Right lung (tissue), 5 donors: ENCODE measurements around the gene UBR2. TPM values are rescaled to one million over a fixed set of nuclear protein-coding genes. Genes with fewer than 3 reads are reported as not detected.
"Not testable (repeated sequence)": the region's sequence is repeated elsewhere in the genome, so short reads cannot be mapped to it uniquely, and the experiment has no call there.

Source experiments
- DNase-seq, 2 donors: peaks; one replicate each; pipeline ENCODE4 v3.0.0-alpha.2; 2013
- polyA plus RNA-seq, 5 donors: library from polyadenylated mRNA; unstranded; fragments of 120-200 nt; gene quantifications; one replicate each; pipeline versions ENCODE4 v1.2.1 to v1.2.3, GENCODE V29; 2013; ENCODE audit warnings: inconsistent platforms in 1 of 5, low replicate concordance in 1 of 5; ENCODE audit not compliant: insufficient read length in 5 of 5, insufficient read depth in 1 of 5

The UBR2 gene
- polyA plus RNA-seq, 5 donors = 20.9 to 34.6 (median 31.0) TPM

DNA sequence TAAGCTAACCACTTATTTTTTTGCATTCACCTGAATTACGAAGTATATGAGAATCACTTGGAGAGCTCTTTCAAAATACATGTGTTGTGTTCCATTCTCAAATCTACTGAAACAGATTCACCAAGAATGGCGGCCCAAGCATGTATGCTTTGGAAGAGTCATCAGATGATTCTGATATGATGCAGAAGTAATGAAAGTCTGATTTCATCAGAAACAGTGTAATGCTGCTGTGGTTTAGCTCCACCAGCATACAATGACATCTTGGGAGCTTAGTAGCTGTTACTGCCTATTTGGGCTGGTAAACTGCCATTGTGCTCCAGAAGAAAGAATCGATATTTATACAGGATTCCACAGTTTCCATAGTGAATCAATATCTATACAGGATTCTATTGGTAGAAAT is 52.9 kb downstream of the UBR2 start:
- DNase-seq = no peak

GRCh38 chr6:42618105-42618504 is 54.3 kb downstream of the UBR2 start:
- DNase-seq = no peak

- DNase-seq = no peak
These were observed 54.9 kb downstream of the UBR2 start for GRCh38 chr6:42618686-42619085.

DNA sequence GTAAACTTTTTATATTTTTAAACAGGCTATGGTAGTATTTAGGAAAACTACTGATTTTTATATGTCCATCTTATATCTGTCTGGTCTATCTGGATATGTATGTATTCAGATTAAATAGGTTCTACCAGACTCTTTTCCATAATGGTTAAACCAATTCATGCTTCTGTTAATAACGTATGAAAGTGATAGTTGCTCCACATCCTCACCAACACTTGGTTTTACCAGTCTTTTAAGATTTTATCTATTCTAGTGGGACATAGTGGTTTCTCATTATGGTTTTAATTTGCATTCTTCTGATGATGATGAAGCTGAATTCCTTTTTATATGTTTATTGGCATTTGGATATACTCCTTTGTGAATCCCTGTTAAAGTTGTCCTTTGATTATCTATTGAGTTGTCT is 56.1 kb downstream of the UBR2 start:
- no peak for DNase-seq

DNA sequence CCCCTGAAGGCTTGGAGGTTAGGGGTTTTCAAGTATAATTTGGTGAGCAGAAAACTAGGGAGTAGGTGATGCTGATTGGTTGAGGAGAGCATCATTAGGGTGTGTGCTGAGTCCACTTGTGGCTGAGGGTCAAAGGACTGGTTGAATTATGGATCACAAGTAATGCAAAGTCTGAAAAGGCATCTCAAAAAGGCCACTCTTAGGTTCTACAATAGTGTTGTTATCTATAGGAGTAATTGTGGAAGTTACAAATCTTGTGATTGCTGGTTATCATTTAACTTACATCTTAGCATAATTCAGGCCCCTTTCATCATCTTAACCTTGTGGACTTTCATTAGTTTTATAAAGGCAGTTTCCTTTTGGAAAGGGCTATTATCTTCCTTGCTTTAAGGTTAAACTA is 60.8 kb downstream of the UBR2 start:
- DNase-seq = no peak

DNA sequence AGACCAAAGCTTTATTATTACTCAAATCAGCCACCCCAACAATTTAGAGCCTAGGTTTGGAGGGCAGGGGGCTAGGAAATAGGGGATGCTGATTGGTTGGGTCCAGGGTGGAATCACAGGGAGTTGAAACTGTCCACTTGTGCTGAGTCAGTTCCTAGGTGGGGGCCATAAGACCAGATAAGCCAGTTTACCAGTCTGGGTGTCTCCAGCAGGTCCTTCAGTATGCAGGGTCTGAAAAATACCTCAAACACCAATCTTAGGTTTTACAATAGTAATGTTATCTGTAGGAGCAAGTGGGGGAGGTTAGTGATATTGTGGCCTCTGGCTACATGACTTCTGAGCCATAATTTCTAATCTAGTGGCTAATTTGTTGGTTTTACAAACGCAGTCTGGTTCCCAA is 63.2 kb downstream of the UBR2 start:
- DNase-seq = no peak

- DNase-seq = no peak
These were observed 63.8 kb downstream of the UBR2 start for GRCh38 chr6:42627674-42628073.

DNA sequence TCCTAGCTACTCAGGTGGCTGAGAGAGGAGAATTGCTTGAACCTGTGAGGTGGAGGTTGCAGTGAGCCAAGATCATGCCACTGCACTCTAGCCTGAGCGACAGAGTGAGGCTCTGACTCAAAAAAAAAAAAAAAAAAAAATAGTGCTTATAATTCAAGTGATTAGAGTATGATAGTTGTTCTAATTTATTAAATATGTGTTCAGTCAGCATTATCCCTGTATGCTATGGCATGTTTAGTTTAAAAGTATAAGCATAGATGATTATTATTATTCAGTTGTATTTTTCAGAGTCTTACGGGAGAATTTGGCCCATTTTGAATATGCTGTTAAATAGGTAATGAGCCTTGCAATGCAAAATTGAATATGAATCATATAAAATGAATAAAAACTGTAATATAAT is 64.8 kb downstream of the UBR2 start:
- no peak for DNase-seq

DNA sequence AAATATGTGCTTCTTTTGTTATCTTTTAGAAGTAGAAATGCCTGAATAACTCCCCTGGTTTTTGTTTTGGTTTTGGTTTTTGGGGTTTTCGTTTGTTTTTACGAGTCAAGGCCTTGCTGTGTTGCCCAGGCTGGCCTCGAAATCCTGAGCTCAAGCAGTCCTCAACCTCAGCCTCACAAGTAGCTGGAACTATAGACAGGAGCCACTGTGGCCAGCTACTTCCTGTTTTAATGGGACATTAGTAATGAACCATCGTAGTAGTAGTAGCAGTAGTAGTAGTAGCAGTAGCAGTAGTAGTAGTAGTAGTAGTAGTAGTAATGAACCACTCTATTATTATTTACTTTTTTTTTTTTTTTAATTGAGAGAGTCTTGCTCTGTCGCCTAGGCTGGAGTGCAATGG is 66.0 kb downstream of the UBR2 start:
- no peak for DNase-seq

- DNase-seq = no peak
These were observed 73.9 kb downstream of the UBR2 start for GRCh38 chr6:42637681-42638080.

GRCh38 chr6:42642794-42643193 is 79.0 kb downstream of the UBR2 start:
- DNase-seq = no peak

GRCh38 chr6:42644211-42644610 is 80.4 kb downstream of the UBR2 start:
- DNase-seq = no peak

GRCh38 chr6:42652024-42652746 is 88.4 kb downstream of the UBR2 start:
- DNase-seq = no peak

- no peak for DNase-seq
These were observed 90.0 kb downstream of the UBR2 start for GRCh38 chr6:42653851-42654250.

GRCh38 chr6:42659806-42660205 is 96.0 kb downstream of the UBR2 start:
- DNase-seq = no peak

DNA sequence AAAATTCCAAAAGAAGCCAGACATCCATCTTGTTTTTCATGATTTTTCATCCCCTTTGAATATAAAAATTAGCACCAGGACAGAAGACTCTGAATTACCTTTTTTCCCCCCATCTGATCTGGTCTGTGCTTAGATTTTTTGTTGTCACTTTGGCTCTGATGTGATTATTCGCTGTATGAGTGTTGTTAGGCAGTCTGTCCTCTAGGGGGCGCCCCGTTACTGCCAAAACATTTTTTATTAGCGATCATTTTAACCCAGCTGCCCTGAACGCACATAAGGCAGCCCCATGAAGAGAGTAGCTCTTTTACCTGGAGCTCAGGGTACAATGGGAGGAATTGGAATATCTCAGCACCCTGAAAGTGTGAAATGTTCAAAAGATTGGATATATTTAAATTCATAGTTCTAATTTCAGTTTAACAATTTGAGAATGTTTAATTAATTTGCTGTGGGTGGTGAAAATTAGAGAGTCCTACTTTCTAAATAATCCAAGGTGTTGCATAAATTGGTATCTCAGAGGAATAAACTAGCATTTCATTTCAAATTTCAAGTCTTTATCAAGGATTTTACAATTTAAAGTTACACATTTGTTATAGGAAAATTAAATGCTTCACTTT is 97.8 kb downstream of the UBR2 start:
- peak; percentile 47 to 67 for DNase-seq

GRCh38 chr6:42664718-42665117 is 100.9 kb downstream of the UBR2 start:
- DNase-seq = no peak

- DNase-seq = not testable (repeated sequence)
These were observed 110.5 kb downstream of the UBR2 start for GRCh38 chr6:42674368-42674767.

DNA sequence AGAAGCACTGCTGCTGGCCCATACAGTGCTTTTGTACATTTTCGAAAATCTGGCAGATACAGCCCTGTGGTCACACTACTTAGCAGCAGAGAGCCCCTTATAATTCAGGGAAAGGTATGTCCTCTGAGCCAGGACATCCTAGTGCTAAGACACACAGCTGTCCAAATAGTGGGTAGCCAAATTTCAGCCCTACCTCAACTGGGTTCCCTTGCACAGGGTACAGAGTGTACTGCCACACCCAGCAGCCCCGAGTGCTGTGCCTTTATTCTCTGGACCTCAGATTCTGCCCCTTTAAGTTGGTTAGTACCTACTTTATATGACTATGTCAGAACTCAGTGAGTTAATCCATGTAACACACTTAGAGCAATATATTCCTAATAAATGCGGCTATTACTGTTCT is 111.0 kb downstream of the UBR2 start:
- DNase-seq = no peak

GRCh38 chr6:42679358-42679757 is 115.5 kb downstream of the UBR2 start:
- no peak for DNase-seq

GRCh38 chr6:42688281-42688680 is 124.5 kb downstream of the UBR2 start:
- no peak for DNase-seq

GRCh38 chr6:42689371-42689770 is 125.5 kb downstream of the UBR2 start:
- no peak for DNase-seq

DNA sequence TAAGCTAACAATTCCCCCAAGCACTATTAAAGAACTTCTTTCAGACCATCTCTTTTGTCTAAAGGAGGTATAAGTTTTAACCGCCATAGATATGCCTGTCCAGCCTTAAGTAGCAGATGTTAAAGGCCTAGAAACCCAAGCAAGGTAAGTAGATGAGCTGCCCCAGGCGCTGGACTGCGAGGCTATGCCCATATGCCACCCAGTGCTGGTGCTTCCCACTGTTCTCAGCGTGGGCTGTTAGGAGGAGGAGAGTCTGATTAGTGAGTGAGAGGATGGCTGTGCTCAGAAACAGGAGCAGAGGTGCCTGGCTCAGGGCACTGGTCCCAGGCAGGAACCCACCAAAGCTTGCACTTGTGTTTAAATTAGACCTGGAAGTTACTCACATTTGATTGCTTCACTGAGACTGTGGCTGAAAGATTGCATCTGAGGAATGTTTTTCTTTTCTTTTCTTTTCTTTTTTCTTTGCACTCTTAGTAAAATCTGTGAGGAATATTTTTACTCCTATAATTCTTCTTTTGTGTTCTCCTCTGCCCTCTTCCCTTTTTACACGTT is 126.4 kb downstream of the UBR2 start:
- no peak for DNase-seq

GRCh38 chr6:42690872-42691271 is 127.0 kb downstream of the UBR2 start:
- DNase-seq = no peak
